GM18511 (cell line): Measurements from ENCODE around the gene OR4C12.
"Not testable (repeated sequence)": the region's sequence is repeated elsewhere in the genome, so short reads cannot be mapped to it uniquely, and the experiment has no call there.

ENCODE experiments used
- ATAC-seq: cut with Tn5 transposase; IDR thresholded peaks from one replicate; pipeline ENCODE4 v1.9.1; 2021; ENCODE audit warnings: mild to moderate bottlenecking, moderate library complexity; ENCODE audit not compliant: unreplicated experiment

The OR4C12 gene

DNA sequence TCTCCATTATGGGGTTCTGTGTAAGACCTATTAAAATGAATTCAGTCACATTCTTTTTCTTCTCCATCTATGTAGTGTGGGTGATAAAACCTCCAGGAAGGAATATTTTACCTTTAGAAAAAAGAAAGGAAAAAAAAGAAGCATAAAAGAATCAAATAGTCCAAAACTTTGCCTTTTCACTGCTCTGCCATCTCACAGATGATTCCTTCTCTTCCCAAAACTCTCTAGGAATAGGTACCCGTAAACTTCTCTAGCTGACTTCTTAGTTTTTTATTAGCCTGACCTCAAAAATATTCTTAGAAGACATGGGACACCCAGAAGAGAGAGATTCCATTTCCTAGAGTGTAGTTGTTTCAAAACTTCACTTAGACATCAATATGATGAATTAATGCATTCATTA, at the start of gene OR4C12:
OR4C12 (minus strand) TSS at position 101 of the 400 bp plus-strand sequence; CDS start at position 67, 34 bp downstream.
- ATAC-seq: not testable (repeated sequence)

DNA sequence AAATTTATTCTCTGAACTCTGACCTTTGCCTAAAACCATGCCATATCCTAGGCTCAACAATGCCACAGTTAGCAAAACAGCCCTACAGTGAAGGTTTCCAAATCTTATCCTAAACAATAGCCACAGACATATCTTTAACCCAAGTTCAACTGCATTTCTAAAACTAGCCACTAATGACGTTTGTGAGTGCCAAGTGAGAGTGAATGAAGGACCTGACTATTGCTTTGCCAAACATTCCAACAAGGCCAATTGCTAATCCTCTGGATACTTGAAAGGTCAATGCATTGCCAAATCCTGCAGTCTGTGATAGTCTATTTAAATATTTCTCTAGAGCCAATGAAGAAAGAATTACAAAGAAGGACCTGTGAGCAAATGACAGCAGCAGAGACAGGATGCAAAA, 47.9 kb upstream of the OR4C12 start:
- ATAC-seq: no peak

DNA sequence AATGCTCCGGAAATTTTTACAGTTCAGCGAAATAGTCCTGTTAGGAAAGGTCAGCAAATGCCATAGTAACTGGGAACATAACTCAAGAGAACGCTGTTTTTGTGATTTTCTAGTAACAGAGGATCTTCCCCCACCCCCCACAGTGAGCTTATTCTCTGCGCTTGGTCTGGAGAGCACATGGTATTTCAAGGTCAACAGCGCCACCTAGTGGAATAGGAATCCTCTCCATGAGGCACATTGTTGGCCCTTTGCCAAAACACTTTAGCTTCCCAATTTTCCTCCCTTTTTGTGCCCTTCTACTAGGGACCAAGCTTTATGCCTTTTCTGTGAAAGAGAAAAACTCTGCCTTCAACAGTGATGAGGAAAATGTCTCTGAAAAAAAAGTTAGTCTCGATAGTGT, 13.2 kb upstream of the OR4C12 start:
- no peak for ATAC-seq

DNA sequence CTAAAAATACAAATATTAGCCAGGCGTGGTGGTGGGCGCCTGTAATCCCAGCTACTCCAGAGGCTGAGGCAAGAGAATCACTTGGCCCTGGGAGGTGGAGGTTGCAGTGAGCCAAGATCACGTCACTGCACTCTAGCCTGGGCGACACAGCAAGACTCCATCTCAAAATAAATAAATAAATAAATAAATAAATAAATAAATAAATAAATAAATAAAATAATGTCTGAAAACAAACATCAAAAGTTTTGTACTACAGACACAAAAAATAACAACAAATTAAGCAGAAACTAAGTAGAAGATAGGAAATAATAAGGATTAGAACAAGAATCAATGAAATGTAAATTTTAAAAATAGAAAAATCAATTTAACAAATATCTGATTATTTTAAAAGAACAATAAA, 8.9 kb downstream of the OR4C12 start:
- ATAC-seq: not testable (repeated sequence)

DNA sequence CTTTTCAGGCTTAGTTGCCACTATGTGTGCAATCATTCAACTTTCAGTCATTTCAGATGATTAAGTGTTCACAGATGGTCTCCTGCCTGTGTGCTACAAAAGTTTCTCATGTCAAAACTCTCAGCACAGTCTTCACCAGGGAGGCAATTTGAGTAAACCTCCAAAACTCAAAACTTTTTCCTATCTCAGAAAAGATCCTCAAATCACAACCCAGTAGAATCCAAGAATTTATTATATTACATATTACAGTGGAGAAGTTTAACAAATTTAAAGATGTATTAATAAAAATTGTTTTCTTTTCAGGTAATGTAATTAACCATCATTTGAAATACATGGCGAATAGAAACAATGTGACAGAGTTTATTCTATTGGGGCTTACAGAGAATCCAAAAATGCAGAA, 30.2 kb downstream of the OR4C12 start, which contains the start of gene OR4C13:
OR4C13 (plus strand) TSS at position 301 of the 400 bp plus-strand sequence; CDS start at position 333, 32 bp downstream.
- ATAC-seq: no peak

DNA sequence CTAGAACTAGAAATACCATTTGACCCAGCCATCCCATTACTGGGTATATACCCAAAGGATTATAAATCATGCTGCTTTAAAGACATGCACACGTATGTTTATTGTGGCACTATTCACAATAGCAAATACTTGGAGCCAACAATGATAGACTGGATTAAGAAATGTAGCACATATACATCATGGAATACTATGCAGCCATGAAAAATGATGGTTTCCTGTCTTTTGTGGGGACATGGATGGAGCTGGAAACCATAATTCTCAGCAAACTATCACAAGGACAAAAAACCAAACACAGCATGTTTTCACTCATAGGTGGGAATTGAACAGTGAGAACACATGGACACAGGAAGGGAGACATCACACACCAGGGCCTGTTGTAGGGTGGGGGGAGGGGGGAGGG, 33.6 kb downstream of the OR4C12 start:
- ATAC-seq: not testable (repeated sequence)
